Stomach smooth muscle (tissue), 2 donors: ENCODE results near the gene DIAPH3.
"Not testable (repeated sequence)": the region's sequence is repeated elsewhere in the genome, so short reads cannot be mapped to it uniquely, and the experiment has no call there.

ENCODE experiments used
- H3K27ac ChIP-seq: one replicate; pipeline ENCODE4 v1.7.0; 2013; ENCODE audit warnings: mild to moderate bottlenecking, low read length, inconsistent platforms
- H3K27me3 ChIP-seq, 2 donors: one replicate each; pipeline ENCODE4 v1.7.0; 2013; ENCODE audit warnings: low read length in 2 of 2; ENCODE audit not compliant: insufficient read depth in 2 of 2, control insufficient read depth in 1 of 2
- H3K36me3 ChIP-seq, 2 donors: one replicate each; pipeline ENCODE4 v1.7.0; 2013; ENCODE audit warnings: low read length in 2 of 2; ENCODE audit not compliant: control insufficient read depth in 2 of 2, insufficient read depth in 2 of 2
- H3K4me1 ChIP-seq: one replicate; pipeline ENCODE4 v1.7.0; 2013; ENCODE audit warnings: low read length; ENCODE audit not compliant: control insufficient read depth, insufficient read depth
- H3K4me3 ChIP-seq, 2 donors: one replicate each; pipeline ENCODE4 v1.7.0; 2013; ENCODE audit warnings: low read length in 2 of 2
- H3K9ac ChIP-seq, 2 donors: one replicate each; pipeline ENCODE4 v1.7.0; 2013; ENCODE audit warnings: low read length in 2 of 2, mild to moderate bottlenecking in 1 of 2
- H3K9me3 ChIP-seq, 2 donors: one replicate each; pipeline ENCODE4 v1.7.0; 2013; ENCODE audit warnings: low read length in 2 of 2; ENCODE audit not compliant: control insufficient read depth in 2 of 2
- donor health status: healthy.
- donor health status: Pancreatic carcinoma.

DIAPH3 gene

DNA sequence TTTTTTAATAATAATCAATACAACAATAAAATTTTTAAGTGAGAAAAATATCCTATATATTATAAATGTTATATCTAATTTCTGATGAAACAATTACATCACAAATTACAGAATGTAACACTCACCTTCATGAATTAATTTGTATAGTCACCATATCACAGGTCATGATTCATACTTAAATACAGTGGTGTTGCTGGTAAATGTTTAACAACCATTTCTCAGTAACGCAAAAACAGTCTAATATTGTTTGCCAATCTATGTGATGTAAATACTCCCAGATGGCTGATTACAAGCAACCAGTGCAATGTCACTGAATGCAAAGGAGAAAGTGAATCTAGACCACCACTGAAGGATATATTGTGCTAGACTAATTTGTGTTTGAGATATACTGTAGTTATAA is 97.5 kb downstream of the DIAPH3 start:
- Histone ChIP-seq H3K4me3 (no peak overlapping the region), H3K27ac (no peak overlapping the region), H3K4me1 (no peaks in the 10 kb centered on the region), H3K36me3 (no peaks in the 10 kb centered on the region), H3K27me3 (no peaks in the 10 kb centered on the region), H3K9me3 (no peaks in the 10 kb centered on the region), H3K9ac (no peak overlapping the region)

DNA sequence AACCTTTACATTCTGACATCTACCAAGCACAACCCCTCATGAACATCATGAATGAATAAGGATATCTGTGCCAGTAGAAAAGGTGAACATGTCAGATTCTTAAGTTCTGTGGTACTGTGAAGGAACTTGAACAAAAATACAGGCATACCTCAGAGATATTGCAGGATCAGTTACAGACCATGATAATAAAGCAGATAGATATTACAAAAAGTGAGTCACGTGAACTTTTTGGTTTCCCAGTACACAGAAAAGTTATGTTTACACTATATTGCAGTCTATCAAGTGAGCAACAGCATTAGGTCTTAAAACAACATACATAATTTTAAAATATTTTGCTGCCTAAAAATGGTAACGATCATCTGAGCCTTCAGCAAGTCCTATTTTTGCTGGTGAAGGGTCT is 101.2 kb downstream of the DIAPH3 start:
- no peak overlapping the region for H3K4me3 ChIP-seq
- H3K27me3 ChIP-seq: no peaks in the 10 kb centered on the region
- H3K27ac ChIP-seq: no peak overlapping the region
- no peaks in the 10 kb centered on the region for H3K4me1 ChIP-seq
- no peak overlapping the region for H3K9ac ChIP-seq
- no peaks in the 10 kb centered on the region for H3K9me3 ChIP-seq
- H3K36me3 ChIP-seq: no peaks in the 10 kb centered on the region

DNA sequence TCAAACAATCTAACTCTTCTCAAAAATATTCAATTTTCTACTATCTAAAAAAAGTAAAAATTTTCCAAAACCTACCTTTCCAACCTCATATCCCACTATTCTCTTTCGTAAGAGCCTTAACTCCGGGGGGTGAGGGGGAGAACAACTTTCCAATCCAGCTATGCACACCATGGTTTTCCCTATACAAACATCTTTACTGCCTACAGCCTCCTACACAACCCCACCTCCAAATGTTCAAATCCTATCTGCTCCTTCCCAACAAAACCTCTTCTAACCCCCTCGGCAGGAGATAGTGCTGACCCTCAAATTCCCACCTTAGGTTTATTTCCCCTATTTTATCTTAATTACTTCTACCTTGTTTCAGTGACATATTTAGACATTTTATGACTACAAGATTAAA is 102.0 kb downstream of the DIAPH3 start:
- Histone ChIP-seq H3K27ac (no peak overlapping the region), H3K27me3 (no peaks in the 10 kb centered on the region), H3K36me3 (no peaks in the 10 kb centered on the region), H3K4me3 (no peak overlapping the region), H3K9ac (no peak overlapping the region), H3K9me3 (no peaks in the 10 kb centered on the region), H3K4me1 (no peaks in the 10 kb centered on the region)

DNA sequence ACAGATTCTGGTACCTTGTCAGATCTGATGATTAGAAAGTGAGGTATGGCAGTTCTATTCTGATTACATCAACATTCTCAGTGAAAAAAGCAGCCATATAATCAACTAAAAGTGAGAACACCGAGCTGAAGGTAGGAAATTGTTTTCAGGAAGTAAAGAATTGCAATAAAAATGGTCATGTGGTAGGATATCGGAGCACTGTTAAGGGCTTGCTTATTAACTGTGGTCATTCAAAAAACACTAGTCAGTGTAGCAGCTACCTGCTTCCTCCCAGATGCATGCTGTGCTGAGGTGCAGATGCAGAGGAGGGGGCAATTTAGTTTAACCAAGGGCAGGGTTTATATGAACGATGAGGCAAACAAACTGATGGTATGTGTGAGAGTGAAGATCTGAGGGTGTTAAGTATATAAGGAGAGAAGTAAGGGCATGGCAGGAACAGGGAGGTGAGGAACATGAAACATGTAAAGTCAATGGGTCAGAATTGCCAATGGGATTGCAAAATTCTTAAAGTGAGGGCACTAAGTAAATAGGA is 111.9 kb downstream of the DIAPH3 start:
- H3K9me3 ChIP-seq: no peaks in the 10 kb centered on the region
- no peaks in the 10 kb centered on the region for H3K4me1 ChIP-seq
- H3K36me3 ChIP-seq: no peaks in the 10 kb centered on the region
- H3K27ac ChIP-seq: no peak overlapping the region
- H3K4me3 ChIP-seq: no peak overlapping the region
- no peaks in the 10 kb centered on the region for H3K27me3 ChIP-seq
- H3K9ac ChIP-seq: no peak overlapping the region

DNA sequence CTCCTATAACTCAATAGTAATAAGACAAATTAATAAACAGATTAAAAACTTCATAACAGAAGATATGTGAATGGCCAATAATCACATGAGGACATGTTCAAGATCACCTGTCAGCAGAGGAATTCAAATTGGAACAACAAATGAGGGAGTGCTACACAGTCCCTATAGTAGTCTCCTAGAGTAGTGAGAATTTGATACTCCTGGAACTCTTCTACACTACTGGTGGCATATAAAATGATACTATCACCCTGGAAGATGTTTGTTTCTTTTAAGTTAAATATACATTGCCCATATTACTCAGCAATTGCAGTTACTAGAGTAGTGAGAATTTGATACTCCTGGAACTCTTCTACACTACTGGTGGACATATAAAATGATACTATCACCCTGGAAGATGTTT is 115.4 kb downstream of the DIAPH3 start:
- H3K36me3 ChIP-seq, H3K27ac ChIP-seq: not testable (repeated sequence)

DNA sequence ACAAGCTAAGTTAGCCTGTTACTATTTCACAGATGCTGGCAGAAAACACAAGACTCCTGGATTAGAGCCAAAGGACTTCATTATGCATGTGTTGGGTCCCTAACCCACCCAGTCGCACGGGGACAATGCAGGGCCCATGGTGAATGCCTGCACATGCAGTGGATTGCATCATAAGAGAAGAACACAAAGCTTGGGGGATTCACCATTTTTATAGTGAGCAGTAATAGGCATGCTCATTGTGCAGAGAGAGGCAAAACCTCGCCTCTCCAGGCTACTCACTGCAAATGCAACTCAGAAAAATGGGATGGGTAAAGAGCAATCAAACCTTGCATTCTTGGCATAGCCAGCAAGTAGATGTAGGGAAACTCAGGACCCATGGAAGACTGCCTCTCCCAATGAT is 115.8 kb downstream of the DIAPH3 start:
- no peaks in the 10 kb centered on the region for H3K27me3 ChIP-seq
- H3K4me1 ChIP-seq: no peaks in the 10 kb centered on the region
- no peak overlapping the region for H3K9ac ChIP-seq
- H3K4me3 ChIP-seq: no peak overlapping the region
- no peaks in the 10 kb centered on the region for H3K9me3 ChIP-seq
- H3K36me3 ChIP-seq: no peaks in the 10 kb centered on the region
- H3K27ac ChIP-seq: no peak overlapping the region

More for the DNA sequence above, 115.4 kb downstream of the DIAPH3 start:
- not testable (repeated sequence) for H3K9me3 ChIP-seq, H3K9ac ChIP-seq, H3K4me3 ChIP-seq, H3K4me1 ChIP-seq, H3K27me3 ChIP-seq

DNA sequence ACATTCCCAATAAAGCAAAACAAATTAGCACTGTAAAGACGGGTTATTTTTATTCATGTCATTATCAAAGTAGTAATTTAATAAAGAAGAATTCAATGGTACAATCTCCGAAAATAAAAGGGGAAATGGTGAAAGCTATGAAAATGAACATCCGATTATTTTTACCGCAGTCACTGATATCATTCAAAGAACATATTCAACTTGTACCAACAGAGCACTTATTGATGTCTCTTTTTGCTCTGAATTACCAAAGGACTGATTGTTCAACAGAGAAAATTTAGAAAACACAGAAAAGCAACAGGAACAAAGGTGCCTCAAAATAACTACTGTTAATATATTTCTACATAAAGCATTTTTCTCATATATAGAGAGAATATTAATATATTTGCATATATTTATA is 119.4 kb downstream of the DIAPH3 start:
- no peak overlapping the region for H3K4me3 ChIP-seq
- H3K27me3 ChIP-seq: no peaks in the 10 kb centered on the region
- no peak overlapping the region for H3K9ac ChIP-seq
- H3K27ac ChIP-seq: no peak overlapping the region
- H3K9me3 ChIP-seq: no peaks in the 10 kb centered on the region
- no peaks in the 10 kb centered on the region for H3K4me1 ChIP-seq
- no peaks in the 10 kb centered on the region for H3K36me3 ChIP-seq

DNA sequence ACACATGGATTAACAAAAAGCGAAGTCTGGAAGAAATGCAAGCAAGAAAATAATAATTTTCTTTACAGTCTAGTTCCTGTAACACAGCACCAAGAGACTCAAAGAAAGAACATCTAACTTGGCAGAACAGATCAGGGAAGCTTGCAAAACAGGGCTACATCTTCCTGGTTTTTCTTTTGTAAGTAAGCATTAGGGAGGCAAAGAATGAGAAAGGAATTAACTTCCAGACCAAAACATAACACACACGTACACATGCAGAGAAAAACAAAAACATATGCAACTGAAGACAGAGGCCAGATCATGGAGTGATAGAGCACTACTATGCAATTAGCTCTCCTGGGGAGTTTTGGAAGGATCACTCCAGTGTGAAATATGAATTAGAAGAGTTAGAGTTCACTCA is 120.5 kb downstream of the DIAPH3 start:
- H3K4me3 ChIP-seq: no peak overlapping the region
- H3K27me3 ChIP-seq: no peaks in the 10 kb centered on the region
- no peak overlapping the region for H3K27ac ChIP-seq
- no peak overlapping the region for H3K9ac ChIP-seq
- H3K9me3 ChIP-seq: no peaks in the 10 kb centered on the region
- no peaks in the 10 kb centered on the region for H3K4me1 ChIP-seq
- no peaks in the 10 kb centered on the region for H3K36me3 ChIP-seq

DNA sequence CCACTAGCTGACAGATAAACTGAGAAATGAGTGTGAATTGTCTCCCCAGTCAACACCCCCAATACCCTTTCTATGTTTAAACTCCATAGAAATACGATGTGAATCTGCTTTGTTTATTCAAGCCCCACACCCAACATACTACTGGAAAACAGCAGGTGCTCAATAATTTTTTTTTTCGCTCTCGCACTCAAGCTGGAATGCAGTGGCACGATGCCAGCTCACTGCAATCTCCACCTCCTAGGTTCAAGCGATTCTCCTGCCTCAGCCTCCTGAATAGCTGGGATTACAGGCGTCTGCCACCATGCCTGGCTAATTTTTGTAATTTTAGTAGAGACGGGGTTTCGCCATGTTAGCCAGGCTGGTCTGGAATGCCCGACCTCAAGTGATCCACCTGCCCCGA is 123.1 kb downstream of the DIAPH3 start:
- not testable (repeated sequence) for H3K9ac ChIP-seq, H3K36me3 ChIP-seq, H3K4me3 ChIP-seq, H3K4me1 ChIP-seq, H3K9me3 ChIP-seq, H3K27ac ChIP-seq, H3K27me3 ChIP-seq

DNA sequence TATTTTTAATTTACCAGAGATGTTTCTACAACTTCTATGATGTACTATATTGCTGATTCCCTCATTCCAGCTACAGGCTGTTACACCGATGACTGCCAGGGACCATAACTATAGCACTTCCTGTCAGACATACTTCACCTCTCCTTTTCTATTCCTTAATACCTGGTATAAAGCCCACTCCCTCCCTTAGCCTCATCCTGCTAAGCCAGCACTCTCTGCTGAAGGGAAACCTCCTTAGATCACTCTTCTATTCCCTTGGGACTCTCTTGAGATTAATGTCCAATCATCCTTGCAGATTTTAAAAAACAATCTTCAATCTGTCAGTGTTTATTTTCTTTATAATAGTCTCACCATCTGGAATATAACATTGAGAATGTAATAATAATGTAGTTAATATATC is 127.9 kb downstream of the DIAPH3 start:
- no peak overlapping the region for H3K4me3 ChIP-seq
- no peaks in the 10 kb centered on the region for H3K27me3 ChIP-seq
- H3K27ac ChIP-seq: no peak overlapping the region
- no peaks in the 10 kb centered on the region for H3K4me1 ChIP-seq
- H3K36me3 ChIP-seq: no peaks in the 10 kb centered on the region
- no peaks in the 10 kb centered on the region for H3K9me3 ChIP-seq
- H3K9ac ChIP-seq: no peak overlapping the region

DNA sequence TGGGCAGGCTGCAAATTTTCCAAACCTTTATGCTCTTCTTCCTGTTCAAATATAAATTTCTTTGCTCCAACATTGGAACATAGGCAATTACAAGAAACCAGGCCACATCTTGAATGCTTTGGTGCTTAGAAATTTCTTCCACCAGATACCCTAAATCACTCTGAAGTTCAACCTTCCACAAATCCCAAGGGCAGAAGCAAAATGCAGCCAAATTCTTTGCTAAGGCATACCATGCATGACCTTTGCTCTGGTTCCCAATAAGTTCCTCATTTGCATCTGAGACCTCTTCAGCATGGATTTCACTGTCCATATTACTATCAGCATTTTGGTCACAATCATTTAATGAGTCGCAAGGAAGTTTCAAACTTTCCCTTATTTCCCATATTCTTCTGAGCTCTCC is 130.9 kb downstream of the DIAPH3 start:
- no peaks in the 10 kb centered on the region for H3K27me3 ChIP-seq
- no peaks in the 10 kb centered on the region for H3K4me1 ChIP-seq
- no peak overlapping the region for H3K9ac ChIP-seq
- no peaks in the 10 kb centered on the region for H3K9me3 ChIP-seq
- H3K27ac ChIP-seq: no peak overlapping the region
- no peaks in the 10 kb centered on the region for H3K36me3 ChIP-seq
- H3K4me3 ChIP-seq: no peak overlapping the region
